GM12873 (cell line): ENCODE results near the gene PRKAG2.

ENCODE experiments used
- TF ChIP-seq, protein P1 (sequence below): IDR thresholded peaks from 2 replicates; pipeline ENCODE4 v1.5.1; 2012; ENCODE audit warnings: low read depth, mild to moderate bottlenecking, moderate library complexity, low read length, control low read depth; ENCODE audit not compliant: insufficient read depth; ENCODE audit errors: missing control alignments

Gene PRKAG2

DNA sequence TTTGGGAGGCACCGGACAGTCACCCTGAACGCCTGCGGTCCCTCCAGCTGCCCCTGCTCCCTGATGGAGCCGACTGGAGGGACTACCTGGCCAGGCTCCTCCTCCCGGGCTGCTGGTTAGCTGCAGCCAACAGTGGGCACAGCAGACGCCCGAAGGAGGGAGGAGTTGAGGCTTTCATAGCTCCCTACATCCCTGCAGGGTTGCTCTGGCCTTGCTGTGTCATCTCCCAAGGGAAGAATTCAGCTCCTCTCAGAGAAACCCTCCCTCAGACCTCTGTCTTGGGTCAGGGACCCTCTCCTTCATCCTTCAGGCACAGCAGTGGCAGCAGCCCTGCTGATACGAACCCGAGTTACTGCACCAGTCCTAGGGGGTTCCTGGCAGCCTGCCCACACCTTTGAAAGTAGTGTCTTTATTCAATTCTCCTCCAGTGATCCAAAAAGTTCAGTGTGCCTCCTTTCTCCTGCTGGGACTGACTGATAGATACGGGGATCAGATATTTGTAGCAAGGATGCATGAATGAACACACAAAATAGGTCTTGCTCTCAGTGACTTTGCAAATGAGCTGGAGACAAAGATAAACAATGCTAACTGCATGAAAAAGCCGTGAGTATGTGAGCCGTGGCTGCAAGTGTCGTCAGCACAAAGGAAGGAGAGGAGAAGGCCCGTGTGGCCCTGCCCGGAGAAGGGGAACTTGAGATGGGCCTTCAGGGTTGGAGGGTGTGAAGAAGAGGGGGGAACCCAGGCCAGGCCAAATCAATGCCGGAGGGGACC is 136.6 kb downstream of the PRKAG2 start:
- TF ChIP-seq, protein P1, sequence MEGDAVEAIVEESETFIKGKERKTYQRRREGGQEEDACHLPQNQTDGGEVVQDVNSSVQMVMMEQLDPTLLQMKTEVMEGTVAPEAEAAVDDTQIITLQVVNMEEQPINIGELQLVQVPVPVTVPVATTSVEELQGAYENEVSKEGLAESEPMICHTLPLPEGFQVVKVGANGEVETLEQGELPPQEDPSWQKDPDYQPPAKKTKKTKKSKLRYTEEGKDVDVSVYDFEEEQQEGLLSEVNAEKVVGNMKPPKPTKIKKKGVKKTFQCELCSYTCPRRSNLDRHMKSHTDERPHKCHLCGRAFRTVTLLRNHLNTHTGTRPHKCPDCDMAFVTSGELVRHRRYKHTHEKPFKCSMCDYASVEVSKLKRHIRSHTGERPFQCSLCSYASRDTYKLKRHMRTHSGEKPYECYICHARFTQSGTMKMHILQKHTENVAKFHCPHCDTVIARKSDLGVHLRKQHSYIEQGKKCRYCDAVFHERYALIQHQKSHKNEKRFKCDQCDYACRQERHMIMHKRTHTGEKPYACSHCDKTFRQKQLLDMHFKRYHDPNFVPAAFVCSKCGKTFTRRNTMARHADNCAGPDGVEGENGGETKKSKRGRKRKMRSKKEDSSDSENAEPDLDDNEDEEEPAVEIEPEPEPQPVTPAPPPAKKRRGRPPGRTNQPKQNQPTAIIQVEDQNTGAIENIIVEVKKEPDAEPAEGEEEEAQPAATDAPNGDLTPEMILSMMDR: no peak

DNA sequence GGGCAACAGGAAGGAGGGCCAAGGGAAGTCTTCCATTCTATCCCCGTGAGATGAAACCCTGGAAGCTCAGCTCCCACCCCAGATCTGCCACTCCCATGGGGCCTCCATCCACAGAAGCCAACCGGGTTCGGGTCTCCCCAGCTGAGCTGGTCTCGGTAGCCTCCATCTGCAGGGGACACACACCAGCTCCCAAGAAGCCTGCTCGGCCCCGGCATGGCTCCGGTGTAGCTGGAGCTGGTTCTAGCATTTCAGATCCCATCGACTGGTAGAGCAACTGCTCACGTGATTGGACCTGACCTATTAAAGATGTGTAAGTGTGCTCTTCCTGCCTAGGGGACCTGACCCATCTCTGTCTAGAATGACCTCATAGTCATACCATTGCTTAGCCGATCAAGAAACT is 138.0 kb downstream of the PRKAG2 start:
- TF ChIP-seq, protein P1: no peak

DNA sequence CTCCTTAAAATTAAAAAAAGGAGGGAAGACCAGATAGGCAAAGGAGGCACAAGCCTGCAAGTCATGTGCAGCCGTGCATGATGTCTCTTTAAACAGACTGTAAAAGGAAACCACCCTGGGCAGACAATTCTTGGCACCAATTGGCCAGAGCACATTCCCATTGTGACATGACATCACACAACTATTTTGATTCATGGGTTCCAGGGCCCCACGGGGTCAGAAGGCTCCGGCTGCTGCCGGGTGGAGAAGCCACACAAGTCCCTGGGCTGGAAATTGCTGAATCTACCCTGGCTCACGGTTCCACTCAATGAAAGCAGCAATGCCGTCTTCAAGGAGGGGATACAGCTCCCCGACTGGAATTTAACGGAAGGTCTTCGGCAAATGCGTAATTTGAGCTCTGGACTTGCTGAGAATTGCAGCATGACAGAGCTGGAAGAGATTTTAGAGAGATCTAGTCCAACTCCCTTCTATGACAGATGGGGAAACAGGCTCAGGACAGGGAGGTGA is 140.5 kb downstream of the PRKAG2 start:
- TF ChIP-seq, protein P1: no peak

DNA sequence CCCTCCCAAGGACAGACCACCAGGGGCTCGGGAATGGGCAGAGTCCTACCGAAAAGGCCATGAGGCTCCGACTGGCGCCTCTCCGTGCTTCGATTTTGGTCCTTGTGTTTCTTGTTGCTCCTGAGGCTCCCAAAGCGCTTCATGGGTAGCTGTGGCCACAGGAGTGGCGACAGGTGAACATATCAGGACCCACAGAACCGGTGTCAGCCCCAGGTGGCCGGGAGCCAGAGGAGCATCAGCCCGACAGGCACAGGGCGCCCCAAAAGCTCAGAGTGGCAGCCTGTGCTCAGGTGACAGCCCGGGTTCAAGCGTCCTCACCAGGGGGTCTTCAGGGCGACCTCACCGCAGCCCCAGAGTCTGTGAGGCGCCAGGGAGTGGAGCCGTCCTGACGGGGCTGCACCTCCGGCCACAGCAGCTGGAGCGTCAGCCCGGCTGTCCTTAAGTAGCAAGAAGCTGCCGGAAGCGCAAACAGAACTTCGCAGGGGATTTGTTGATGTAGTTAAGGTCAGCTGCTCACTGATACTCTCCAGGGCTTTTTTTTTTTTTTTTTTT is 141.0 kb downstream of the PRKAG2 start:
- TF ChIP-seq, protein P1: no peak

DNA sequence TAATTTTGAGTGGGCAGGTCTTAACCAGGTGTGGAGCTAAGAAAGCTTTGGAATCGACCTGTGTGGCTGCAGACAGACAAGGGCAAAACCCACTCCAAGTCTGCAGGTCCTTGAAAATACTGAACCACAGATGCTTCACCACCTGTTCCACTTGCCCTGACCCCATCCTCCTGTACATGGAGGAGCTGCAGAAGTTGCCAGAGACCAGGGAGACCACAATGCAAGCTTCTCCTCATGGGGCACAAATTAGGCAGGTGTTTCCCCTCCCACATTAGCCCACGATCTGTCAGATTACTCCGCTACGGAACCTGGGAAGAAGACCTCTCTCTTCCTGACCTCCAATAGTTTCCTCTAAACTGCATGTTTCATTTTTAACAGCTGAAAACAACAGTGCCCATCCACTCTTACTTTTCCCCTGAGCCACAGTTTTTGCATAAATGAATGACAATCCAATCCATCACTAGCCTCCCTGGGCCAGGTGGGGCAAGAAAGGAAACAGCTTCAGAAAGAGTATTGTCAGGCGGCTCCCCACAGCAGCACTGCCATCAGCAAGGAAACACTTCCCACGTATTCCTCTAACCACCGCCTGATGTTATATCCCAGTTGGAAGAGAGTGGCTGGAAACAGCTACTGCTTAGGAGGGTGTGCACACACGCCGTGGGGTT is 141.6 kb downstream of the PRKAG2 start:
- TF ChIP-seq, protein P1: no peak

DNA sequence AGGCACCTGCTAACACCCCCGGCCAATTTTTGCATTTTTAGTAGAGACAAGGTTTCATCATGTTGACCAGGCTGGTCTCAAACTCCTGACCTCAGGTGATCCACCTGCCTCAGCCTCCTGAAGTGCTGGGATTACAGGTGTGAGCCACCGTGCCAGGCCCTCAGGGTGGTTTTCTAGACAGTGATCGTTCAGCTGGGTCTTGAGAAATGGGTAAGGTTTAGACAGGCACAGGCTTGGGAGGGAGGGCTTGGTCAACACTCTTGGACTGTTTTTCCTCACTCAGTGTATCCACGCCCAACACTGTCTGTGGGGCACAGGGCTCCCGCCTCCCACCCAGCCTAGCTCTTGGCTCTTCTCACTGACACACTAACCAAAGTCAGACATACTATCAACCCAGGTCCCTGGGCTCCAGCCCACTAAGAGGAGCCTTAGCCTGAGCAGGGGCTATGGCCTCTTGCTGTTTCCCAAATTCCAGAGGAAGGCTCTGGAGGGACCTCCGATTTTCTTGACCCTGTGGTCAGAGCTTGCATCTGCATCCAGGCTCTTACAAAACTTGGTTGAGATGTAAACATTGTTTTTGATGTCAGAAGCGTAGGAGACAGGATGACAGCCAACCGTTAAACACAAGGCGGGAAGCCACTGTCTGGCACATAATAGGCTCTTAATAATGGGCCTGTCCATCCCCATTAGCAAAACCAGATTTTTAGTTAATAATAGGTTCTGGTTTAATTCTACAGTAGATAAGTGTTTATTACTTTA is 143.9 kb downstream of the PRKAG2 start:
- TF ChIP-seq, protein P1: no peak
